DOHH2 (cell line): ENCODE results near the gene GPC6.

Experiments
- H3F3A ChIP-seq: fragments of 200-600 bp; sonication (generic), shearing (Covaris generic); 2 replicates; pipeline ENCODE4 v1.6.0; 2016; ENCODE audit warnings: antibody characterized with exemption, mild to moderate bottlenecking; ENCODE audit not compliant: control insufficient read depth, insufficient read depth
- H3K27ac ChIP-seq: fragments of 200-600 bp; sonication (generic); 2 replicates; pipeline ENCODE4 v1.5.1; 2014; ENCODE audit warnings: low read depth, mild to moderate bottlenecking, low read length, moderate library complexity
- H3K27me3 ChIP-seq: fragments of 200-600 bp; sonication (generic); 2 replicates; pipeline ENCODE4 v1.6.1; 2014; ENCODE audit warnings: mild to moderate bottlenecking, low read length, mixed read lengths; ENCODE audit not compliant: control insufficient read depth
- H3K36me3 ChIP-seq: fragments of 200-600 bp; sonication (generic); 2 replicates; pipeline ENCODE4 v1.6.1; 2014; ENCODE audit warnings: mild to moderate bottlenecking, low read length, moderate library complexity, mixed read lengths; ENCODE audit not compliant: control insufficient read depth
- H3K4me1 ChIP-seq: fragments of 200-600 bp; sonication (generic); 2 replicates; pipeline ENCODE4 v1.6.1; 2014; ENCODE audit warnings: mild to moderate bottlenecking, low read length, mixed read lengths; ENCODE audit not compliant: control insufficient read depth
- H3K4me2 ChIP-seq: fragments of 200-600 bp; sonication (generic); 2 replicates; pipeline ENCODE4 v1.6.0; 2014; ENCODE audit warnings: mild to moderate bottlenecking, low read length, moderate library complexity
- H3K4me3 ChIP-seq: fragments of 200-600 bp; sonication (generic); 2 replicates; pipeline ENCODE4 v1.5.1; 2014; ENCODE audit warnings: mild to moderate bottlenecking, low read length, mixed read lengths
- H3K79me2 ChIP-seq: fragments of 200-600 bp; sonication (generic); 2 replicates; pipeline ENCODE4 v1.6.1; 2014; ENCODE audit warnings: mild to moderate bottlenecking, low read length, mixed read lengths; ENCODE audit not compliant: control insufficient read depth
- H3K9me2 ChIP-seq: fragments of 200-600 bp; sonication (generic); replicated peaks from 2 replicates; pipeline ENCODE4 v1.6.1; 2014; ENCODE audit warnings: mild to moderate bottlenecking, low read length, mixed read lengths; ENCODE audit not compliant: control insufficient read depth
- H3K9me3 ChIP-seq: fragments of 200-600 bp; sonication (generic); 2 replicates; pipeline ENCODE4 v1.6.1; 2014; ENCODE audit warnings: antibody characterized with exemption, low read length, mixed read lengths; ENCODE audit not compliant: control insufficient read depth, insufficient read depth
- H4K20me1 ChIP-seq: fragments of 200-600 bp; sonication (generic); 2 replicates; pipeline ENCODE4 v1.6.0; 2014; ENCODE audit warnings: low read depth, mild to moderate bottlenecking, antibody characterized with exemption, low read length, moderate library complexity; ENCODE audit not compliant: control insufficient read depth, insufficient read depth
- CTCF ChIP-seq: fragments of 200-600 bp; sonication (generic); IDR thresholded peaks from one replicate; pipeline ENCODE4 v1.5.1; 2014; ENCODE audit warnings: antibody characterized with exemption, mild to moderate bottlenecking, low read depth, low read length; ENCODE audit not compliant: poor library complexity, severe bottlenecking
- EZH2phosphoT487 ChIP-seq: fragments of 200-600 bp; sonication (generic); IDR thresholded peaks from 2 replicates; pipeline ENCODE4 v1.6.1; 2017; ENCODE audit warnings: borderline replicate concordance, mild to moderate bottlenecking, antibody characterized with exemption, low read length, moderate library complexity, mixed read lengths

Gene GPC6

GRCh38 chr13:93517658-93518057 lies 291.1 kb downstream of the GPC6 start:
- H3K9me3 ChIP-seq: no peaks in the 10 kb centered on the region
- H3K9me2 ChIP-seq: no peaks in the 10 kb centered on the region
- H3K27ac ChIP-seq: no peak overlapping the region
- H4K20me1 ChIP-seq: no peaks in the 10 kb centered on the region
- H3K36me3 ChIP-seq: no peaks in the 10 kb centered on the region
- no peak overlapping the region for H3K4me3 ChIP-seq
- H3K27me3 ChIP-seq: no peaks in the 10 kb centered on the region
- no peaks in the 10 kb centered on the region for H3F3A ChIP-seq
- TF ChIP-seq CTCF: no peak
- no peak for TF ChIP-seq EZH2phosphoT487
- no peaks in the 10 kb centered on the region for H3K79me2 ChIP-seq
- H3K4me2 ChIP-seq: no peak overlapping the region
- no peaks in the 10 kb centered on the region for H3K4me1 ChIP-seq

GRCh38 chr13:93521307-93521706 lies 294.7 kb downstream of the GPC6 start:
- Histone ChIP-seq H3K4me2 (no peak overlapping the region), H3K27me3 (no peaks in the 10 kb centered on the region), H3K27ac (no peak overlapping the region), H3K36me3 (no peaks in the 10 kb centered on the region), H4K20me1 (no peaks in the 10 kb centered on the region), H3K9me2 (no peaks in the 10 kb centered on the region), H3K4me1 (no peaks in the 10 kb centered on the region), H3F3A (no peaks in the 10 kb centered on the region), H3K9me3 (no peaks in the 10 kb centered on the region), H3K4me3 (no peak overlapping the region), H3K79me2 (no peaks in the 10 kb centered on the region)
- no peak for TF ChIP-seq EZH2phosphoT487
- TF ChIP-seq CTCF: no peak

GRCh38 chr13:93522501-93522900 lies 295.9 kb downstream of the GPC6 start:
- Histone ChIP-seq H3K79me2 (no peaks in the 10 kb centered on the region), H4K20me1 (no peaks in the 10 kb centered on the region), H3K9me2 (no peaks in the 10 kb centered on the region), H3K4me2 (no peak overlapping the region), H3K36me3 (no peaks in the 10 kb centered on the region), H3K27ac (no peak overlapping the region), H3K4me1 (no peaks in the 10 kb centered on the region), H3K27me3 (no peaks in the 10 kb centered on the region), H3K4me3 (no peak overlapping the region), H3F3A (no peaks in the 10 kb centered on the region), H3K9me3 (no peaks in the 10 kb centered on the region)
- TF ChIP-seq CTCF: no peak
- TF ChIP-seq EZH2phosphoT487: no peak

GRCh38 chr13:93525087-93525486 lies 298.5 kb downstream of the GPC6 start:
- Histone ChIP-seq H3K9me3 (no peaks in the 10 kb centered on the region), H3K27ac (no peak overlapping the region), H3K27me3 (no peaks in the 10 kb centered on the region), H3K4me3 (no peak overlapping the region), H3K9me2 (no peaks in the 10 kb centered on the region), H3K79me2 (no peaks in the 10 kb centered on the region), H3F3A (no peaks in the 10 kb centered on the region), H3K4me1 (no peaks in the 10 kb centered on the region), H3K36me3 (no peaks in the 10 kb centered on the region), H3K4me2 (no peak overlapping the region), H4K20me1 (no peaks in the 10 kb centered on the region)
- TF ChIP-seq CTCF: no peak
- TF ChIP-seq EZH2phosphoT487: no peak
